ENCODE measurements around the gene PCDH9.

DNA sequence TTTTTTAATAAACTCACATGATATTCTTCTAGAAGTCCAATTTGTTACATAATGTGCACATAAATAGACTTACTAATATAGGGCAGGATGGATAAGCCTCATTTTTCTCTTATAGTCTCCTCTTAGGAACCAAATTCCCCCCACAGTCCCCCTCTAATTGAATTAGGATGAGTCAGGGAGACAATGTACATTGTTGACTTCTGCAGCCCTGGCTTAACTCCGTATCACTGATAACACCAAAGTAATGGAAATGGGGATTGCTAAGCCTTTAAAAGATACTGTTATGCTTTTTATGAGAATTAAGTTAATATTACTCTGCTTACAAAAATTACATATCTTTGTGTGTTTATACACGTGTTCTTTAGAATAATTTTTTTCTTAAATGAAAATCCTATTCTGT lies 5.1 kb upstream of the PCDH9 start:
- TF ChIP-seq SMC3 (IDR thresholded peaks at IDR 0.05; ENCODE audit: borderline replicate concordance, low read length) = no peak
- TF ChIP-seq NFYA (IDR thresholded peaks at IDR 0.05; ENCODE audit: borderline replicate concordance, low read depth, low read length) = no peak
- TF ChIP-seq, protein P1, sequence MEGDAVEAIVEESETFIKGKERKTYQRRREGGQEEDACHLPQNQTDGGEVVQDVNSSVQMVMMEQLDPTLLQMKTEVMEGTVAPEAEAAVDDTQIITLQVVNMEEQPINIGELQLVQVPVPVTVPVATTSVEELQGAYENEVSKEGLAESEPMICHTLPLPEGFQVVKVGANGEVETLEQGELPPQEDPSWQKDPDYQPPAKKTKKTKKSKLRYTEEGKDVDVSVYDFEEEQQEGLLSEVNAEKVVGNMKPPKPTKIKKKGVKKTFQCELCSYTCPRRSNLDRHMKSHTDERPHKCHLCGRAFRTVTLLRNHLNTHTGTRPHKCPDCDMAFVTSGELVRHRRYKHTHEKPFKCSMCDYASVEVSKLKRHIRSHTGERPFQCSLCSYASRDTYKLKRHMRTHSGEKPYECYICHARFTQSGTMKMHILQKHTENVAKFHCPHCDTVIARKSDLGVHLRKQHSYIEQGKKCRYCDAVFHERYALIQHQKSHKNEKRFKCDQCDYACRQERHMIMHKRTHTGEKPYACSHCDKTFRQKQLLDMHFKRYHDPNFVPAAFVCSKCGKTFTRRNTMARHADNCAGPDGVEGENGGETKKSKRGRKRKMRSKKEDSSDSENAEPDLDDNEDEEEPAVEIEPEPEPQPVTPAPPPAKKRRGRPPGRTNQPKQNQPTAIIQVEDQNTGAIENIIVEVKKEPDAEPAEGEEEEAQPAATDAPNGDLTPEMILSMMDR (IDR thresholded peaks at IDR 0.05 in 2 of 3, conservative IDR thresholded peaks at IDR 0.05 in 1 of 3; ENCODE audit: control insufficient read depth in 2 of 3, extremely low read depth in 1 of 3, insufficient read depth in 1 of 3, low read depth in 3 of 3, low read length in 3 of 3) = no peak
- TF ChIP-seq TAF1 (IDR thresholded peaks at IDR 0.05; ENCODE audit: borderline replicate concordance, low read depth, low read length) = no peak
- TF ChIP-seq DPF2 (IDR thresholded peaks at IDR 0.05) = no peak
- TF ChIP-seq POLR2A (IDR thresholded peaks at IDR 0.05; ENCODE audit: low read depth, low read length) = no peak
- no peak for TF ChIP-seq ETV6 (conservative IDR thresholded peaks at IDR 0.05 in 1 of 2, IDR thresholded peaks at IDR 0.05 in 1 of 2; ENCODE audit: borderline replicate concordance in 1 of 2, low read depth in 1 of 2)
- no peak for TF ChIP-seq NR2F1 (conservative IDR thresholded peaks at IDR 0.05)
- no peak for TF ChIP-seq CHD2 (IDR thresholded peaks at IDR 0.05; ENCODE audit: borderline replicate concordance, low read depth, low read length)
- TF ChIP-seq SIX5 (IDR thresholded peaks at IDR 0.05; ENCODE audit: low read depth, low read length, severe bottlenecking) = no peak
- TF ChIP-seq EZH2 (IDR thresholded peaks at IDR 0.05; ENCODE audit: borderline replicate concordance, control insufficient read depth, low read depth, low read length) = no peak
- TF ChIP-seq SPI1 (IDR thresholded peaks at IDR 0.05; ENCODE audit: borderline replicate concordance, insufficient read depth, low read depth, low read length) = no peak
- TF ChIP-seq, protein P2, sequence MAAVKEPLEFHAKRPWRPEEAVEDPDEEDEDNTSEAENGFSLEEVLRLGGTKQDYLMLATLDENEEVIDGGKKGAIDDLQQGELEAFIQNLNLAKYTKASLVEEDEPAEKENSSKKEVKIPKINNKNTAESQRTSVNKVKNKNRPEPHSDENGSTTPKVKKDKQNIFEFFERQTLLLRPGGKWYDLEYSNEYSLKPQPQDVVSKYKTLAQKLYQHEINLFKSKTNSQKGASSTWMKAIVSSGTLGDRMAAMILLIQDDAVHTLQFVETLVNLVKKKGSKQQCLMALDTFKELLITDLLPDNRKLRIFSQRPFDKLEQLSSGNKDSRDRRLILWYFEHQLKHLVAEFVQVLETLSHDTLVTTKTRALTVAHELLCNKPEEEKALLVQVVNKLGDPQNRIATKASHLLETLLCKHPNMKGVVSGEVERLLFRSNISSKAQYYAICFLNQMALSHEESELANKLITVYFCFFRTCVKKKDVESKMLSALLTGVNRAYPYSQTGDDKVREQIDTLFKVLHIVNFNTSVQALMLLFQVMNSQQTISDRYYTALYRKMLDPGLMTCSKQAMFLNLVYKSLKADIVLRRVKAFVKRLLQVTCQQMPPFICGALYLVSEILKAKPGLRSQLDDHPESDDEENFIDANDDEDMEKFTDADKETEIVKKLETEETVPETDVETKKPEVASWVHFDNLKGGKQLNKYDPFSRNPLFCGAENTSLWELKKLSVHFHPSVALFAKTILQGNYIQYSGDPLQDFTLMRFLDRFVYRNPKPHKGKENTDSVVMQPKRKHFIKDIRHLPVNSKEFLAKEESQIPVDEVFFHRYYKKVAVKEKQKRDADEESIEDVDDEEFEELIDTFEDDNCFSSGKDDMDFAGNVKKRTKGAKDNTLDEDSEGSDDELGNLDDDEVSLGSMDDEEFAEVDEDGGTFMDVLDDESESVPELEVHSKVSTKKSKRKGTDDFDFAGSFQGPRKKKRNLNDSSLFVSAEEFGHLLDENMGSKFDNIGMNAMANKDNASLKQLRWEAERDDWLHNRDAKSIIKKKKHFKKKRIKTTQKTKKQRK (IDR thresholded peaks at IDR 0.05; ENCODE audit: low read depth, low read length) = no peak
